Measurements from ENCODE around the gene MXD3. TPM values are rescaled to one million over a fixed set of nuclear protein-coding genes. Genes with fewer than 3 reads are reported as not detected.
"Not testable (repeated sequence)": the region's sequence is repeated elsewhere in the genome, so short reads cannot be mapped to it uniquely, and the experiment has no call there.

MXD3 gene
- total and polyA plus RNA-seq, 2 donors from 2014 or later, result 4.9 to 6.6 TPM

GRCh38 chr5:177306674-177307543, 4.8 kb downstream of the MXD3 start:
- Histone ChIP-seq H3K27me3 (ENCODE audit: control insufficient read depth, insufficient read depth, low read length) (no peaks in the 10 kb centered on the region), H3K9ac (ENCODE audit: low read length in 3 of 3) (no peak overlapping the region), H3K9me3 (ENCODE audit: control insufficient read depth in 2 of 3, insufficient read depth in 1 of 3, low read length in 3 of 3) (no peaks in the 10 kb centered on the region), H3K36me3 (ENCODE audit: control insufficient read depth in 2 of 3, insufficient read depth in 3 of 3, low read length in 3 of 3) (peaks cover 0 to 17% (median 9%) of the 10 kb centered on the region in 3 donors), H3K4me3 (ENCODE audit: low read length in 3 of 3) (no peak overlapping the region), H3K27ac (ENCODE audit: low read depth in 2 of 2, low read length in 2 of 2) (peak overlapping the region in 1 of 2 donors; percentile 17), H3K4me1 (ENCODE audit: control insufficient read depth in 2 of 3, insufficient read depth in 2 of 3, low read depth in 1 of 3, low read length in 3 of 3) (peaks cover 0 to 23% (median 0%) of the 10 kb centered on the region in 3 donors)
- DNase-seq, result no peak
- intact Hi-C loops (cut with DNase I), result no loop called here
- TF ChIP-seq CTCF (IDR thresholded peaks at IDR 0.05; ENCODE audit: borderline replicate concordance, extremely low read depth, insufficient read depth), result no peak
- no peak for FAIRE-seq

- H3K9ac ChIP-seq (ENCODE audit: low read length in 3 of 3); H3K9me3 ChIP-seq (ENCODE audit: control insufficient read depth in 2 of 3, insufficient read depth in 1 of 3, low read length in 3 of 3); FAIRE-seq; H3K27me3 ChIP-seq (ENCODE audit: control insufficient read depth, insufficient read depth, low read length); DNase-seq; H3K27ac ChIP-seq (ENCODE audit: low read depth in 2 of 2, low read length in 2 of 2); H3K4me3 ChIP-seq (ENCODE audit: low read length in 3 of 3); intact Hi-C loops (cut with DNase I): not testable (repeated sequence)
- Histone ChIP-seq H3K4me1 (ENCODE audit: control insufficient read depth in 2 of 3, insufficient read depth in 2 of 3, low read depth in 1 of 3, low read length in 3 of 3) (peaks cover 0 to 27% (median 0%) of the 10 kb centered on the region in 3 donors), H3K36me3 (ENCODE audit: control insufficient read depth in 2 of 3, insufficient read depth in 3 of 3, low read length in 3 of 3) (peaks cover 0 to 24% (median 13%) of the 10 kb centered on the region in 3 donors)
These were observed 5.5 kb downstream of the MXD3 start for GRCh38 chr5:177306103-177306640.

- no peak for TF ChIP-seq CTCF (IDR thresholded peaks at IDR 0.05; ENCODE audit: borderline replicate concordance, extremely low read depth, insufficient read depth)
- no peaks in the 10 kb centered on the region for H3K9me3 ChIP-seq (ENCODE audit: control insufficient read depth in 2 of 3, insufficient read depth in 1 of 3, low read length in 3 of 3)
- H3K9ac ChIP-seq (ENCODE audit: low read length in 3 of 3), result peak overlapping the region in 2 of 3 donors; percentile 67 to 71
- intact Hi-C loops (cut with DNase I), result no loop called here
- H3K36me3 ChIP-seq (ENCODE audit: control insufficient read depth in 2 of 3, insufficient read depth in 3 of 3, low read length in 3 of 3), result peaks cover 0 to 27% (median 13%) of the 10 kb centered on the region in 3 donors
- peak overlapping the region in 1 of 2 donors; percentile 23 for H3K27ac ChIP-seq (ENCODE audit: low read depth in 2 of 2, low read length in 2 of 2)
- H3K4me1 ChIP-seq (ENCODE audit: control insufficient read depth in 2 of 3, insufficient read depth in 2 of 3, low read depth in 1 of 3, low read length in 3 of 3), result peaks cover 0 to 29% (median 4%) of the 10 kb centered on the region in 3 donors
- H3K4me3 ChIP-seq (ENCODE audit: low read length in 3 of 3), result peak overlapping the region; percentile 80 to 83 (median 83)
- H3K27me3 ChIP-seq (ENCODE audit: control insufficient read depth, insufficient read depth, low read length), result no peaks in the 10 kb centered on the region
- FAIRE-seq (no peak), DNase-seq (peak in 3 of 5 donors; percentile 24 to 67 (median 33))
These were observed 7.1 kb downstream of the MXD3 start for GRCh38 chr5:177304392-177305119.
